OCI-LY7 (cell line): ENCODE measurements around the gene TBC1D8.
A peak's percentile ranks its signal among the peaks of the same experiment; 100 is the strongest.

Experiments used
- CTCF ChIP-seq: fragments of 200-600 bp; sonication (generic); conservative IDR thresholded peaks from 2 replicates; pipeline ENCODE4 v1.5.1; 2014; ENCODE audit warnings: mild to moderate bottlenecking, antibody characterized with exemption, low read length, moderate library complexity, mixed read lengths
- EZH2phosphoT487 ChIP-seq: fragments of 200-600 bp; sonication (generic); IDR thresholded peaks from 2 replicates; pipeline ENCODE4 v1.6.1; 2018; ENCODE audit warnings: low read depth, borderline replicate concordance, mild to moderate bottlenecking, mixed run types, antibody characterized with exemption, low read length, moderate library complexity, mixed read lengths

- TF ChIP-seq CTCF (peak; percentile 64), EZH2phosphoT487 (no peak)
These were observed 46.1 kb upstream of the TBC1D8 start for GRCh38 chr2:101197215-101197745.
